HK-2 (cell line): Measurements from ENCODE around the gene FAM234B.
"Not testable (repeated sequence)": the region's sequence is repeated elsewhere in the genome, so short reads cannot be mapped to it uniquely, and the experiment has no call there.

Experiments
- DNase-seq: peaks from one replicate; pipeline ENCODE4 v3.0.0-alpha.2; 2018; ENCODE audit not compliant: unreplicated experiment

FAM234B gene

DNA sequence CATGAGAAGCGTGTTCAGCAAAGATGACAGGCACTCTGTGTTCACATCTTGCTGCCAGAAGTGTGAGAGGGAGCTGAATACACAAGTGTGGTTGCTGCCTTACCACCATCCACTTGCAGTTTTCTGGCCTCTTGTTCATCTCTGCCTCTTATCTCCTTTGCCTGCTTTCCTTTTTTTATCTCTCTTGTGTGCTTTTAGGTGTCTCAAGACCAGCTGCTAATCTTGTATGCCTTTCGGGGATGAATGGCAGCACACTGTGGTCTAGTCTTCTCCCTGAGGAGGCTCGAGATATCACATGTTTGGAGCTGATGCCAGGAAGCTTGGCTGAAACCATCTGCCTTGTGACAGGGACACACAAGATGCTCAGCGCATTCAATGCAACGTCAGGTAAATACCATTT is 17.2 kb downstream of the FAM234B start:
- DNase-seq, result no peak

GRCh38 chr12:13062669-13063068 is 18.5 kb downstream of the FAM234B start:
- no peak for DNase-seq

- DNase-seq, result no peak
Observed at GRCh38 chr12:13066014-13066413, 21.8 kb downstream of the FAM234B start.

- no peak for DNase-seq
Observed at GRCh38 chr12:13066459-13066858, 22.3 kb downstream of the FAM234B start.

- no peak for DNase-seq
Observed at GRCh38 chr12:13067322-13067721, 23.1 kb downstream of the FAM234B start.

DNA sequence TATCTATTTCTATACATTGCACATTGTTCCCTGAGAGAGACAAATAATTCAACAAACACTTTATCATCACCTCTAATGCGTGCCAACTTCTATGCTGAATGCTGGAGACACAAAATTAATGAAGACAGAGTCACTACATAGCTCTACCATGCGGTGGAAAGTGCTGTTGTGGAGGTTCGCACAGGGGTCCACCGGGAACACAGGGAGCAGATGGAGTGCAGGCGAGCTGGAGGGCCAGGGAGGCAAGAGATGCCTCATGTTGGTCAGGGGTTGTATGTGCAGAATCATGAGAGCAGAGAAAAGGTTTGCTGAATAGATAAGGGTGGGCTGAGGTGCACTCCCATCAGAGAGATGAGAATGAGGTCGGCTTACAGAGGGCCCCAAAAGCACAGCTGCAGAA is 25.2 kb downstream of the FAM234B start:
- DNase-seq, result no peak

GRCh38 chr12:13071305-13072280 is 27.4 kb downstream of the FAM234B start:
- DNase-seq, result no peak

DNA sequence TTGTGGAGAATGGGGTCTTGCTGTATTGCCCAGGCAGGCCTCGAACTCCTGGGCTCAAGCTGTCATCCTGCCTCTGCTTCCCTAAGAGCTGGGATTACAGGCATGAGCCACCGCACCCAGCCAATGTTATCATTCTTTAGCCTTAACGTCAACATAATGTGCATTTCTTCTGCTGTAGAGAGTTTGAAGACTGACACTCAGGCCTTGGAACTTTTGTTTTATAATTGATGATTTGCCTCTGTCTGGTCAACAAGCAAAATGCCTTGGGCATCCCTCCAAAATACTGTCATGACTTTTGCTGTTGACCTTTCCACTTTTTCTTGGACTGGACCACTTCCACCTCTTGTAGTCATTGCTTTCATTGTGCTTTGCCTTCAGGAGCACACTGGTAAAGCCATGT is 29.0 kb downstream of the FAM234B start:
- DNase-seq, result no peak

GRCh38 chr12:13074396-13075117 is 30.4 kb downstream of the FAM234B start:
- no peak for DNase-seq

- no peak for DNase-seq
Observed at GRCh38 chr12:13075118-13075480, 30.9 kb downstream of the FAM234B start.

DNA sequence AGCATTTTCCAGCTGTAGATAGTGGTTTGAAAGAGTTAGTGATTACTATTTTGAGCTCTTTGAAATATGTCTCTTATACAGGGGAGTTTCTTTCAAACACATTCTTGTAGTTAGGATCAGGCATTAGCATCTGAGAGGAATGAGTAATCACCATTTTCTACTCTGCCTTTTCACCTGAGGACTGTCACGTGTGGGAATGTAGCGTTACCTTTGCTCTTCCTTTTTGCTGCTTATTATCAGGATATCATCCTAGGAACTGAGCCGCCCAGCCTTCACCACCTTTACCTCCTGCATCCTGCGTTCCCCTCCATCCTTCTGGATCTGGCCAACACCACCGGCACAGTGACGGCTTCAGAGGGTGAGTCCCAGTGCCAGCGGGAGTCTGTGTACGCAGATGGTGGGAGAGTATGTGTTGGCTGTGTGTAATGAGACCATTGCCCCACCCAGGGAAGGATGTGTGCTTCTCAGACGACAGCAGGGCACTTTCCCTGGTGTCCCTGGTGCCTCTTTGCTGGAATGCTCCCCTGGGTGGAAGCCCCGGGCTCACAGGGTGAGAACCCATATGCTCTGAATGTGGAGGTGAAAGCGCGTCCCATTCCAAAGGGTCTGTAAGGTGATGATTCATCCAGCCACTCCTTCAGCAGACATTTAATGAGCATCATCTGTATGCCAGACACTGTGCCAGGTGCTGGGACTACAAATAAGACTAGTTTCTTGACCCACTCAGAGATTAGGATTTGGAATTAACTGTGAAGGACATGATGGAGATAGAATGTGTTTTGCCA is 31.8 kb downstream of the FAM234B start:
- no peak for DNase-seq

DNA sequence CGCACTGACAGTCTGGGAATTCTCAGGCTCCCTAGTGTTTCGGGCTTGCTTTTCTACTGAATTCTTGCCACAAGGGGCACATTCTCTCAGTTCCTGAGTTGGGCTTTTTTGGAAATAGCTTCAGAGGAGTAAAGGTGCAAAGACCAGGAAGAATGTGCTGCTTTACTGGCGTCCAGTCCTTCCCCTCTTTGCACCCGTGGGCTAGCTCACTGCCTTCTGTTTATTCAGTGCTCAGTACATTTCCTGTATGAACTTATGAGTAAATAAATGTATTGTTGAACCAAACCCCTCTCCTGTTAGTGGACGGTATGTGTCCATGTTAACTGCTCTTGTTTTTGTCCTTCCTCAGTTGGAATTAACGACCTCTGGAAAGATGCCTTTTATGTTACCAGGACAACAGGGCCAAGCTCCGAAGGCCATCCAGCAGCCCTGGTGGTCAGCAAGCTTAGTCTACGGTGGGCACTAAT is 35.3 kb downstream of the FAM234B start:
- DNase-seq, result no peak

GRCh38 chr12:13080266-13080665 is 36.1 kb downstream of the FAM234B start:
- no peak for DNase-seq

- DNase-seq, result no peak
Observed at GRCh38 chr12:13082861-13083260, 38.7 kb downstream of the FAM234B start.

GRCh38 chr12:13083638-13084037 is 39.5 kb downstream of the FAM234B start:
- not testable (repeated sequence) for DNase-seq

GRCh38 chr12:13084898-13085640 is 40.9 kb downstream of the FAM234B start:
- DNase-seq, result no peak

DNA sequence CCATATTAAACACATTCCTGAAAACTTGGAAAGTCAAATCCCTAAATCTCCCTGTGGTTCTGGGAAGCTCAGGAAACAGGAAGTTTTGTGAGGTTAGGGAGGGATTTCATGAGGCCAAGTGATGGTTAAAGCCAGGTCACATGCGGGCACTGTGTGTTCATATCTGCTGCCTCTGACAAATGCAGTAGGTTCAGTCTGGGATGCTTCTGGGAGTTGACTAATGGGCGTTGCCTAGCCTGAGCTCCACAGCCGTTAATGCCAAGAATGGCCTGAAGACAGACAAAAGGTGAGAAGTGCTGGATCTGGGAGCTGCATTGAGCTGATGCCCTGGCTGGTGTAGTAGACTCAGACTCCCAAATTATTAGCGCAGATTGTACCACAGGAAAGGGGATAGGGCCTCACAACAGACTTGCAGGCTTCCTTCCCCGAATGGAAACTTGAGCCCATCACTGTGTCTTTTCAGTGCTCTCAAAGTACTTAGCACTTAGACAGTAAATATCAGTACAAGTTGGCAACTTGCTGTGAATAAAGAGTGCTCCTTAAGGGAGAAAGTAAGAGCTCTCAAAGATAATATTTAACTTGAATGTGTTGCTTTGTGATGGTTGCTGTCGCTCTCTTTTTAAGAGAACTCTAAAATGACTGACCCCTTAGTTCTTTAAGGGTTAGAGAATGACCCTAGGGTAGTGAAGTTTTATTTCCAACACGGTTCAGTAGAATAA is 41.9 kb downstream of the FAM234B start:
- DNase-seq, result no peak

GRCh38 chr12:13087766-13088165 is 43.6 kb downstream of the FAM234B start:
- DNase-seq, result no peak

DNA sequence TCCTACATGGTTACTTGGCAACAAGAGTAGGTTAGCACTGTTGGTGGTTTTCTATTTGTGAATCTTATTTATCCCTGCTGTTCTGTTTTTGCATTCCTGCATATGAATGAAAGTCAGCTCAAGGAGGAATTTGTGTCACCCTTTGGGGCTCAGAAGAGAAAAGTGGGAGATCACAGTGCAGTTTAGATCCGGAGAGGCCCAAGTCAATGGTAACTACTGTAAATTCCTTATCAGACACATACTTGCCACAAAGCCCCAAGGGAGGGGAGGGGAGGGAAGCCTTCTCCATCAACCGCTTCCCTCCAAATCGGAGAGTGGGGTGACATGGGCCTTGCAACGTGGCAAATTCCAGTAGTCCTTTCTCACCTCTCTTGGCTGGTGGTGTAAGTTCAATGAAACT is 44.3 kb downstream of the FAM234B start:
- DNase-seq, result no peak

GRCh38 chr12:13090054-13090453 is 45.9 kb downstream of the FAM234B start:
- no peak for DNase-seq

- DNase-seq, result no peak
Observed at GRCh38 chr12:13091832-13092231, 47.7 kb downstream of the FAM234B start.
